ENCODE measurements around the gene GPR108.

GRCh38 chr19:6721773-6722172, 15.6 kb downstream of the GPR108 start:
- TF ChIP-seq CTCF (IDR thresholded peaks at IDR 0.05 in 8 of 11, conservative IDR thresholded peaks at IDR 0.05 in 3 of 11) (no peak), POLR2A (IDR thresholded peaks at IDR 0.05) (no peak), POLR2AphosphoS5 (IDR thresholded peaks at IDR 0.05) (no peak)

Data from spleen (tissue), 7 donors.